Effector memory CD8-positive, alpha-beta T cell (primary cell): ENCODE results near the gene OPA3.

Experiments used
- ATAC-seq: fragments of 150-1000 bp; cut with Tn5 transposase; replicated peaks from 2 replicates; pipeline ENCODE4 v1.10.0; 2021; ENCODE audit warnings: mild to moderate bottlenecking, moderate library complexity
- DNase-seq, 3 experiments: peaks; one replicate each; pipeline ENCODE4 v3.0.0; 2021
- H3K27ac Mint-ChIP-seq, 2 donors: one replicate each; pipeline ENCODE4 v1.8.0; 2022; ENCODE audit warnings: mild to moderate bottlenecking in 2 of 2, mixed read lengths in 2 of 2, moderate library complexity in 2 of 2
- H3K27me3 Mint-ChIP-seq, 2 donors: one replicate each; pipeline ENCODE4 v1.8.0; 2022; ENCODE audit warnings: mixed read lengths in 2 of 2
- H3K36me3 Mint-ChIP-seq: one replicate; pipeline ENCODE4 v1.8.0; 2022; ENCODE audit warnings: mild to moderate bottlenecking, moderate library complexity, mixed read lengths; ENCODE audit not compliant: insufficient read depth
- H3K4me1 Mint-ChIP-seq, 2 donors: one replicate each; pipeline ENCODE4 v1.8.0; 2022; ENCODE audit warnings: low read depth in 2 of 2, mixed read lengths in 2 of 2
- H3K4me3 Mint-ChIP-seq, 2 donors: one replicate each; pipeline ENCODE4 v1.8.0; 2022; ENCODE audit warnings: mild to moderate bottlenecking in 2 of 2, mixed read lengths in 2 of 2, moderate library complexity in 2 of 2
- H3K9me3 Mint-ChIP-seq, 2 donors: one replicate each; pipeline ENCODE4 v1.8.0; 2022; ENCODE audit warnings: mixed read lengths in 2 of 2

OPA3 gene

DNA sequence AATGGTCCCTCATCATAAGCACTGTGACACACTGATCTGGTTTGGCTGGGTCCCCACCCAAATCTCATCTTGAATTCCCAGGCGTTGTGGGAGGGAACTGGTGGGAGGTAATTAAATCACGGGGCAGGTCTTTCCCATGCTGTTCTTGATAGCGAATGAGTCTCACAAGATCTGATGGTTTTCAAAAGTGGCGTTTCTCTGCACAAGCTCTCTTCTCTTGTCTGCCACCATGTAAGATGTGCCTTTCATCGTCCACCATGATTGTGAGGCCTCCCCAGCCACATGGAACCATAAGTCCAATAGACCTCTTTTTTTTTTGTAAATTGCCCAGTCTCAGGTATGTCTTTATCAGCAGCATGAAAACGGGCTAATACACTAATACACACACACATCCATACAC lies 24.3 kb upstream of the OPA3 start:
- H3K36me3 Mint-ChIP-seq = peaks cover 45% of the 10 kb centered on the region
- H3K27ac Mint-ChIP-seq = peak overlapping the region in 1 of 2 donors; percentile 35
- no peak overlapping the region for H3K4me3 Mint-ChIP-seq
- H3K4me1 Mint-ChIP-seq = peaks cover 4 to 8% of the 10 kb centered on the region in 2 donors
- H3K9me3 Mint-ChIP-seq = no peaks in the 10 kb centered on the region
- no peak for DNase-seq
- no peak for ATAC-seq
- no peaks in the 10 kb centered on the region for H3K27me3 Mint-ChIP-seq

DNA sequence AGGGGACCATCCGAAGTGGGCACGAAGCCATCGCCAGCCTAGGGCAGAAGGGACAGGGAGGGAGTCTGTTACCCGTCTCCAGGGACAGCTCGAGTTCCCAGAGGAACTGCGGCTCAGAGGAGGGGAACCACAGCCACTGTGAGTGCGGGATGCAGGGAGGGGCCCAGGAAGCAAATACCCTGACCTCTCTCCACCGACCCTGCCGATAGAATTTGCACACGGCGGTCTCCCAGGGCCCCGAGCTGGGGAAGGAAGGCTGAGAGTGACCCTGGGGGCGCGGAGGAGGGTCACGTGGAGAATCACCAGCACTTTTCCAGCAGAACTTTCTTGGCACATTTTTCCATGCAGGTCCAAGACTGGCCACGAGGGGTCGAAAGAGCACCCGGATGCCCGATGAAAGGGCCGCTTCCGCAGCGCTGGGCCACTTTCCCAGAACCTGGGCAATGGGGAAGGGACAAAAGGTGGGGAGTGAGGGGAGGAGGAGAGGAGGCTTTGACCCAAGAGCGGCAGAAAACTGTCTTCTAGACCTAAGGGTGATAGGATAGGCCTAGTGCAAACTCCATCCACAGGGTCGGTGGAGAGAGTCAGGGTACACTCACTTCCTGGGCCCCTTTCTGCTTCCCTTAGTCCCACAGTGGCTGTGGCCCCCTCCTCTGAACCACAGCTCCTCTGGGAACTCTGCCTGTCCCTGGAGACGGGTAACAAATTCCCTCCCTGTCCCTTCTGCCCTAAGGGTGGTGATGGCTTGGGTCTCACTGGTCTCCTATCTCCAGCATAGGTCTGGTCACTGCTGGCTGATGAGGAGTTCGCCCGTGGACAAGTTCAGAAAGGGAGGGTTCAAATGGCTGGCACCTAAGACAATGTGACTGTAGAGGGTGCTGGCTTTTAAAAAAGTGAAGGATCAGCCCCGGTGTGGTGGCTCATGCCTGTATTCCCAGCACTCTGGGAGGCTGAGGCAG lies 22.7 kb upstream of the OPA3 start:
- Mint-ChIP-seq H3K27ac (peak overlapping the region in 1 of 2 donors; percentile 33), H3K9me3 (no peaks in the 10 kb centered on the region), H3K36me3 (peaks cover 36% of the 10 kb centered on the region), H3K27me3 (peaks cover 13 to 15% of the 10 kb centered on the region in 2 donors), H3K4me3 (no peak overlapping the region), H3K4me1 (peaks cover 4 to 7% of the 10 kb centered on the region in 2 donors)
- peak; percentile 20 to 38 (median 30) for DNase-seq
- peak; percentile 24 for ATAC-seq

GRCh38 chr19:45601524-45602374 lies 17.1 kb upstream of the OPA3 start, which contains the start of gene GPR4:
Gene GPR4 (minus strand): TSS chr19:45602212. CDS start chr19:45591866, 10,346 bp downstream.
- DNase-seq = no peak
- H3K4me3 Mint-ChIP-seq = no peak within 1 kb of the TSS
- H3K36me3 Mint-ChIP-seq = peaks cover 7% of the 10 kb centered on the region
- H3K27ac Mint-ChIP-seq = peak within 1 kb of the TSS in 1 of 2 donors; percentile 12
- H3K9me3 Mint-ChIP-seq = no peaks in the 10 kb centered on the region
- peaks cover 69 to 71% of the 10 kb centered on the region in 2 donors for H3K27me3 Mint-ChIP-seq
- H3K4me1 Mint-ChIP-seq = peaks cover 18 to 23% of the 10 kb centered on the region in 2 donors
- peak; percentile 43 for ATAC-seq

- peak overlapping the region in 1 of 2 donors; percentile 12 for H3K27ac Mint-ChIP-seq
- peaks cover 75 to 77% of the 10 kb centered on the region in 2 donors for H3K27me3 Mint-ChIP-seq
- ATAC-seq = no peak
- no peak overlapping the region for H3K4me3 Mint-ChIP-seq
- DNase-seq = no peak
- peaks cover 4% of the 10 kb centered on the region for H3K36me3 Mint-ChIP-seq
- H3K4me1 Mint-ChIP-seq = peaks cover 17 to 23% of the 10 kb centered on the region in 2 donors
- no peaks in the 10 kb centered on the region for H3K9me3 Mint-ChIP-seq
Measured at GRCh38 chr19:45601115-45601514, 16.5 kb upstream of the OPA3 start.

GRCh38 chr19:45600340-45600885 lies 15.8 kb upstream of the OPA3 start:
- ATAC-seq (no peak), DNase-seq (no peak)
- H3K27ac Mint-ChIP-seq = peak overlapping the region in 1 of 2 donors; percentile 36
- H3K4me3 Mint-ChIP-seq = no peak overlapping the region
- peaks cover 17 to 23% of the 10 kb centered on the region in 2 donors for H3K4me1 Mint-ChIP-seq
- H3K36me3 Mint-ChIP-seq = peaks cover 3% of the 10 kb centered on the region
- H3K27me3 Mint-ChIP-seq = peaks cover 77 to 84% of the 10 kb centered on the region in 2 donors
- H3K9me3 Mint-ChIP-seq = no peaks in the 10 kb centered on the region

DNA sequence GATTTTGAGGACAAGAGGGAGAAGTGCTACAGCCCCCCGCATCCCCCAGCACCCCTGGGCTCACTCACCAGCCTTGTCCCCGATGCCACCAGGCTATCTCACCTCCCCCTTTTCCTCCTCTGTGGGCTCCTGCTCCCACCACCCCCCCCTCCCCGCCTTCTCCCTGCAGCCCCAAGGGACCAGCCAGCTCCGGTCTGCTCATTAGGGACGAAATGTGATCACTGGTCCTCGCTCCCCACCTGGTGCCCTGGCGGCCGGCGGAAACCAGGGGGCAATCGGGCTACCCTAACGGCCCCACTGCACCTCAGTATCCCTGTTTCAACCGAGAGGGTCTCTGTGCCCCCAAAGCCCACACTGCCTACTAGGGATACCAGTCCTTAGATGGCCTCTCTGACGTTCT lies 14.7 kb upstream of the OPA3 start:
- H3K4me3 Mint-ChIP-seq = no peak overlapping the region
- H3K9me3 Mint-ChIP-seq = no peaks in the 10 kb centered on the region
- ATAC-seq (no peak), DNase-seq (no peak)
- peaks cover 17 to 23% of the 10 kb centered on the region in 2 donors for H3K4me1 Mint-ChIP-seq
- H3K27me3 Mint-ChIP-seq = peaks cover 77 to 87% of the 10 kb centered on the region in 2 donors
- H3K36me3 Mint-ChIP-seq = peaks cover 3% of the 10 kb centered on the region
- no peak overlapping the region for H3K27ac Mint-ChIP-seq

DNA sequence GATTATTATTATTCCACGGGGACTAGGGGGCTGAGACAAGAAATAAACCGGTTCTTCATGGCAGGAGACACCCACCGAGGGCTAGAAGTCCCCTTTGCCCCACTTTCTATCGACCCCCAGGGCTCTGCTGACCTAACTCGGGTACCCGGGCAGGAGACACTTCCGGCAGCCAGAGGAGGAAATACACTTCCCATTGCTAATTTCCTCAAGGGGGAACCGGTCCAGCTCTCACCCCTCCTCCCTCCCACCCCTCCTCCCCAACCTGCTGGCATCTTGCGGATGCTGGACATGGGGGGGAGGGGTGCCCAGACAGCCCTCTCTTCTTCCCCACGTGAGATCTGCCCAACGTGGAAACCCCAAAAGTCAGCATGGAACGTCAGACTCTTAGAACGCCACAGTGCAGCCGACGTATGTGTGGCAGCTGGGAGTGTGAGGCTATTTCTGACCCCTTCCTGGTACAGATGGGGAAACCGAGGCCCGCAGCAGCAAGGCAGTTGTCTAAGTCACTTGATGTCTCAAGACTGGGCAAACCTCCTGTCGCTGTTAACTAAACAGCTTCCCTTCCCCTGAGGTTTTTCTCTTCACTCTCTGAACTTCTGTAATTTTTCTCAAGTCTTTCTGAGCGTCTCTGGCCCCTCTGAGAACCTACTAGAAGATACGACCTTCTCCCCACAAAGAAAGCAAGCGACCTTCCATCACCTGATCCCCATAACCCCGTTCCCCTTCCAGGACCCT lies 13.8 kb upstream of the OPA3 start:
- DNase-seq = no peak
- H3K9me3 Mint-ChIP-seq = no peaks in the 10 kb centered on the region
- peak; percentile 19 for ATAC-seq
- peaks cover 74 to 83% of the 10 kb centered on the region in 2 donors for H3K27me3 Mint-ChIP-seq
- peak overlapping the region in 1 of 2 donors; percentile 26 for H3K4me3 Mint-ChIP-seq
- peaks cover 17 to 23% of the 10 kb centered on the region in 2 donors for H3K4me1 Mint-ChIP-seq
- no peak overlapping the region for H3K27ac Mint-ChIP-seq
- peaks cover 3% of the 10 kb centered on the region for H3K36me3 Mint-ChIP-seq

DNA sequence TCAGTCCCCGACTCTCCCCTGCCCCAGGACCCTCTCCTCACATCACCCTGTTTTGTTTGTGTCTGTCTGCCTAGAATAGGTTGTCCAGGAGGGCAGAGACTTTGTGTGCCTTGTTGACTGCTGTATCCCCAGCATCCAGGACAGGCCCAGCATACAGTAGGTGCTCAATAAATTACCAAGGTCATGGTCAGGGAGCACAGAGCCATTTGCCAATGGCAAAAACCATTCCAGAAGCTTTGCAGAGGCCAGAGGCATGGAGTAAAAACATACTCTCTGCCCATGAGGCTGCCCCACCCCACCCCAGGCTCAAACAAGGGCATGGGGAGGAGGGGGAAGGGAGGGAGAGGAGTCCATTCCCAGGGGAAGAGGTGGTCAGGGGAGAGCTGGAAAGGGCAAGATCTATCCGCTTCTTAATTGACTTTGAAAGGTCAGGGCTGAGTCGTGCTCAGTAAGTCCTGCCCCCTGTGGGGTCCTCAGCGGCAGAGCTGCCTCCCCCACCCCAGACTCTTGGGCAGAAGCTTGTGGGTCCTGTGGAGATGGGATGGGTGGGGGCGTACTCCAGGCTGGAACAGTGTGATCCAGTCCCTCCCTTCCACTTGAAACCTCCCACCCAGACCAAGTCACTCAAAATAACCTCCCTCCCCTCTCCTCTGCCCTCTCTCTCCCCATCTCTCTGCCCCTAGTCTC lies 13.0 kb upstream of the OPA3 start:
- Mint-ChIP-seq H3K27ac (no peak overlapping the region), H3K27me3 (peaks cover 67 to 76% of the 10 kb centered on the region in 2 donors), H3K36me3 (peaks cover 3% of the 10 kb centered on the region), H3K4me3 (no peak overlapping the region), H3K9me3 (no peaks in the 10 kb centered on the region), H3K4me1 (peaks cover 17 to 21% of the 10 kb centered on the region in 2 donors)
- no peak for ATAC-seq
- no peak for DNase-seq

GRCh38 chr19:45595814-45596213 lies 11.2 kb upstream of the OPA3 start:
- H3K9me3 Mint-ChIP-seq = no peaks in the 10 kb centered on the region
- peaks cover 10 to 12% of the 10 kb centered on the region in 2 donors for H3K4me1 Mint-ChIP-seq
- no peak overlapping the region for H3K4me3 Mint-ChIP-seq
- ATAC-seq (no peak), DNase-seq (no peak)
- peaks cover 66 to 76% of the 10 kb centered on the region in 2 donors for H3K27me3 Mint-ChIP-seq
- H3K36me3 Mint-ChIP-seq = peaks cover 3% of the 10 kb centered on the region
- no peak overlapping the region for H3K27ac Mint-ChIP-seq

DNA sequence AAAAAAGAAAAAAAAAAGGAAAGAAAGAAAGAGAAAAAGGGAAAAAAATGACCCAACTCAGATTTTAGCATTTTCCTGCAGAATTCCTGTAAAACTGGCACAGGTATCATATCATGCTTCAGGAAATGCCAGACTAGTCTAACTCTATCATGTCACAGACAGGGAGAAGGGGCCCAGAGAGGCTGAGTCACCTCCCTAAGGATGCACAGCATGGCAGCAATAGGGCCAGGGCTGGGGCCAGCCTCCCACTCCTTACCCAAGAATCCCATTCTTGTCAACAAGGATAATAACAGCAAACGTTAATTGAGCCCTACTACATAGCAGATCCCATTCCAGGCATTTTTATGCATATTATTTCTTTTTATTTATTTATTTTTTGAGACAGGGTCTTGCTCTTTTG lies 8.9 kb upstream of the OPA3 start:
- peaks cover 1% of the 10 kb centered on the region for H3K36me3 Mint-ChIP-seq
- ATAC-seq = no peak
- peaks cover 57 to 69% of the 10 kb centered on the region in 2 donors for H3K27me3 Mint-ChIP-seq
- no peaks in the 10 kb centered on the region for H3K9me3 Mint-ChIP-seq
- peaks cover 3 to 8% of the 10 kb centered on the region in 2 donors for H3K4me1 Mint-ChIP-seq
- DNase-seq = no peak
- no peak overlapping the region for H3K4me3 Mint-ChIP-seq
- H3K27ac Mint-ChIP-seq = no peak overlapping the region

DNA sequence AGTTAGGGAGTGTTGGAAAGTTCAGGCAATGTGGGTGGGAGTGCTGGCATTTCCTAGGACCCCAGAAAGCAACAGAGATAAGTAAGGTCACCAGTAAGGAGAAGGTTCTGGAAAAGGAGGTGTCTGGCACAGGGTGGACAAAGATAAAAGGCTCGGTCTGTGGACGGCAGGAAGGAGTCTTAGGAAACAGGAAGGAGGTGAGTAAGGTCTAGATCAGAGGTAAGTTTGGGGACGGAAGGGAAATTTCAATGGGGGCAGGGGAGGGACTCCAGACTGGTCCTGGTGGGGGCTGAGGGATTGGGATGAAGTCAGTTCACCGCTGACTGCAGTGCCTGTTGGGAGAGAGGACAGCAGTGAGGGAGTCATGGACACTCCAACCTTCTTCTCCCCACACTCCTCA lies 7.8 kb upstream of the OPA3 start:
- Mint-ChIP-seq H3K27ac (no peak overlapping the region), H3K27me3 (peaks cover 45 to 58% of the 10 kb centered on the region in 2 donors)
- ATAC-seq = no peak

DNA sequence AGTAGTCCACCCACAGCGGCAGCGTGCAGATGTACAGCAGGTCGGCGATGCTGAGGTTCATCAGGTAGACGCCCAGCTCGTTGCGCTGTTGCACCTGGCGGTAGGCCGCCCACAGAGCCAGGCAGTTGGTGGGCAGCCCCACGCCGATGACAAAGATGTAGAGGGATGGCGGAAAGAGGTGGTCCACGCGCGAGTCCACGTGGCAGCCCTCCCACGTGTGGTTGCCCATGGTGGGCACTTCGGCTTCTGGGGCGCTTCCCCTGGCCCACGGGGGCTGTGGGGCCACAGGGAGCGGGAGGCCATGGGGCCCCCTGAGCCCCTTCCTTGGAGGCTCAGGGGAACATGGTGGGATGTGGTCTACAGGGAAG lies 7.0 kb upstream of the OPA3 start:
- no peak for DNase-seq
- no peaks in the 10 kb centered on the region for H3K4me1 Mint-ChIP-seq

More for the DNA sequence above, 7.8 kb upstream of the OPA3 start:
- H3K9me3 Mint-ChIP-seq = no peaks in the 10 kb centered on the region
- DNase-seq = no peak
- H3K4me1 Mint-ChIP-seq = no peaks in the 10 kb centered on the region
- no peak overlapping the region for H3K4me3 Mint-ChIP-seq
- H3K36me3 Mint-ChIP-seq = no peaks in the 10 kb centered on the region

More for the DNA sequence above, 7.0 kb upstream of the OPA3 start:
- Mint-ChIP-seq H3K9me3 (no peaks in the 10 kb centered on the region), H3K4me3 (no peak overlapping the region), H3K36me3 (no peaks in the 10 kb centered on the region), H3K27me3 (peaks cover 38 to 50% of the 10 kb centered on the region in 2 donors), H3K27ac (no peak overlapping the region)
- ATAC-seq = no peak
